ENCODE measurements around the gene MOV10. TPM values are rescaled to one million over a fixed set of nuclear protein-coding genes. Genes with fewer than 3 reads are reported as not detected.

Gene MOV10
- polyA plus RNA-seq, 1 of the 3 experiments (the other 2 are of a cell fraction), result 87.4 TPM

DNA sequence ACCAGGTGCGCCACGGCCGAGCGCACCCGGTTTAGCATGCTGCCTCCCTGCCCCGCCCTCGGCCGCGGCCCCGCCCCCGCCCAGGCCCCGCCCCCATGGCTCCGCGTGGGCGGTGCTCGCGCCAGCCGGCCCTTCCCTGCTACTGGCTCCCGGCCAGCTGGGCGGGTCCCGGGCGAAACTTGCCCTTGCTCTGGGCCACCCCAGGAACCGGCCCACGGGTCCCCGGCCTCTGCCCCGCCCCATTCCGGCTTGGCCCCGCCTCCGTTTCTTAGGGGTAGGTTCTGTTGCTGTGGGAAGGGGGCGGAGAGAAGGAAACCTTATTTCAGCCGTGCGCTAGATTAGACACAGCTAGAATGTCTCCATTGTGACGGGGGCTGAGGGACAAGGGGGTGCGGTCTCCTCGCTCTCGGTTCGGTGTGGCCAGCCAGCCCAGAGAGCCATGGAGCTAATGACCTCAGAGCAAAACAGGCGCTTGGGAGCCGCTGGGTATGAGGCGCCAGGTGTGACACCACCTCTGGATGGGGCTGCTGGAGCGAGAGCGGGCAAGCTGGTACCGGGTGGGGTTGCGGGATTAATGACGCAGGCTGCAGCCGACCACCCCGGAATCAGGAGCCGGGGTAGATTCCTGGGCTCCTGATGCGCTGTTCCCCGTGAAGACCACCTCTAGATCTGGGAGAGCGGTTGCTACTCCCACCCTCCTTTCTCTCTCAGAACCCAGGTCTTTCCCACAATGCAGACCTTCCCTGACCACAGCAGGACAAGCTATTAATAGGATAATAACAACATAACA, 41.0 kb downstream of the MOV10 start, which contains the start of gene PPM1J:
Gene PPM1J (minus strand): TSS at position 69 of the 790 bp plus-strand sequence. CDS start 31 bp downstream, at position 38.
- Histone ChIP-seq H2AFZ (ENCODE audit: low read depth) (peak within 1 kb of the TSS; percentile 96), H3K9ac (peak within 1 kb of the TSS; percentile 22; the same call in 1 of the 2 replicates), H3K4me2 (peak within 1 kb of the TSS; percentile 96), H3K36me3 (replicated peaks in 1 of 2; ENCODE audit: control insufficient read depth in 1 of 2, insufficient read depth in 2 of 2, low read length in 1 of 2) (no peaks in the 10 kb centered on the region), H3K4me1 (ENCODE audit: control insufficient read depth in 1 of 2, insufficient read depth in 2 of 2, low read depth in 1 of 2, low read length in 1 of 2) (peaks cover 0 to 23% of the 10 kb centered on the region in 2 experiments; a peak in 1 of 4 replicates), H3F3A (replicated peaks; ENCODE audit: insufficient read depth) (peaks cover 9% of the 10 kb centered on the region), H4K20me1 (ENCODE audit: insufficient read depth) (no peaks in the 10 kb centered on the region), H3K9me2 (no peaks in the 10 kb centered on the region), H3K27ac (ENCODE audit: low read depth in 2 of 2, low read length in 1 of 2) (peak within 1 kb of the TSS in 1 of 2 experiments; percentile 29; a peak in 2 of 4 replicates), H3K79me2 (ENCODE audit: insufficient read depth) (no peaks in the 10 kb centered on the region), H3K9me3 (no peaks in the 10 kb centered on the region), H3K27me3 (ENCODE audit: insufficient read depth) (no peaks in the 10 kb centered on the region), H3K4me3 (ENCODE audit: low read depth in 2 of 2, low read length in 1 of 2) (peak within 1 kb of the TSS; percentile 72 to 83)
- DNase-seq, result peak; percentile 96
- no peak for TF ChIP-seq RAD21 (IDR thresholded peaks at IDR 0.05; ENCODE audit: low read length)
- TF ChIP-seq MXI1 (IDR thresholded peaks at IDR 0.05; ENCODE audit: low read depth, low read length), result peak; percentile 28; the same call in 1 of the 2 replicates
- TF ChIP-seq NFIC (IDR thresholded peaks at IDR 0.05; ENCODE audit: borderline replicate concordance), result peak; percentile 57
- TF ChIP-seq FOXM1 (IDR thresholded peaks at IDR 0.05; ENCODE audit: low read depth), result no peak
- CTCF ChIA-PET, result interaction anchor here (0.6 to 11.8 kb wide), 61 partner anchors 7 to 422 kb away, joined by 3 to 754 read pairs (median 4); partner anchors contain the start of genes LRIG2, MOV10, RHOC and ST7L
- POLR2A ChIA-PET, result interaction anchor here (0.9 to 1.0 kb wide), 3 partner anchors 11 to 357 kb away, joined by 3 to 5 read pairs (median 4); partner anchors contain the start of gene MOV10
- 0% methylated on average over 11 of the region's 51 CpGs for WGBS (ENCODE audit: low lambda C conversion rate)

DNA sequence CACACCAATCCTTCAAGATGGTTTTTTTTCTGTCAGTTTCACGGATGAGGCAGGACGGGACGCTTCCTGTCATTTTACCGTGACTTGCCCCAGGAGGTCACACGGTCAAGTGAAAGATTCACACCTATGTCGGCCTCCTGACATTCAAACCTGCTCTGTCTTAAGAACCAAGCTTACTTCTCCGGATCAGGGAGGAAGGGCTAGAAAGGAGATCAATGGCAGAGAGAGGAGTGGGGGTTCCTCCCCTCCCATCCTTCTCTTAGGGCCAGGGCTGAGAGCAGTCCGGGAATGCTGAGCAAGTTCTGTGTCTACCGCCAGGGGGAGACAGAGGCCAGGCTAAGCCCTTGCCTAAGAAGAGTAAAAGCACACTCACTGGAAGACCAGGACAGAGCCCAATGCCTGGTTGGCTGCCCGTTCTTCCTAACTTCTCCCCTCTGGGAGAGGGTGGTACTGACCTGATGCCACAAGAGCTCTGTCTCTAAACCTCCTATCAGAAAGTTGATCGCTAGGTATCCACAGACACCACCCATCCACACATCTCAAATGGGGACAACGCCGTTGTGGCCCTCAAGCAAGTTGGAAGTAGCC, 41.8 kb downstream of the MOV10 start:
- H3K4me1 ChIP-seq (ENCODE audit: control insufficient read depth in 1 of 2, insufficient read depth in 2 of 2, low read depth in 1 of 2, low read length in 1 of 2), result peaks cover 0 to 23% of the 10 kb centered on the region in 2 experiments; a peak in 1 of 4 replicates
- no peaks in the 10 kb centered on the region for H3K79me2 ChIP-seq (ENCODE audit: insufficient read depth)
- no peaks in the 10 kb centered on the region for H3K9me2 ChIP-seq
- POLR2A ChIA-PET, result no interaction called here
- peak; percentile 89 for DNase-seq
- H2AFZ ChIP-seq (ENCODE audit: low read depth), result peak overlapping the region; percentile 96
- no peaks in the 10 kb centered on the region for H4K20me1 ChIP-seq (ENCODE audit: insufficient read depth)
- H3K27ac ChIP-seq (ENCODE audit: low read depth in 2 of 2, low read length in 1 of 2), result peak overlapping the region in 1 of 2 experiments; percentile 29; a peak in 1 of 4 replicates
- peak overlapping the region; percentile 22; the same call in 1 of the 2 replicates for H3K9ac ChIP-seq
- CTCF ChIA-PET, result interaction anchor here (0.5 to 11.8 kb wide), 75 partner anchors 8 to 421 kb away, joined by 3 to 754 read pairs (median 4); partner anchors contain the start of genes LRIG2, MOV10, RHOC and SLC16A1
- WGBS (ENCODE audit: low lambda C conversion rate), result 3% methylated on average over 11 of the region's 13 CpGs
- H3K27me3 ChIP-seq (ENCODE audit: insufficient read depth), result no peaks in the 10 kb centered on the region
- peaks cover 9% of the 10 kb centered on the region for H3F3A ChIP-seq (replicated peaks; ENCODE audit: insufficient read depth)
- H3K36me3 ChIP-seq (replicated peaks in 1 of 2; ENCODE audit: control insufficient read depth in 1 of 2, insufficient read depth in 2 of 2, low read length in 1 of 2), result no peaks in the 10 kb centered on the region
- H3K9me3 ChIP-seq, result no peaks in the 10 kb centered on the region
- H3K4me2 ChIP-seq, result peak overlapping the region; percentile 96
- TF ChIP-seq RAD21 (IDR thresholded peaks at IDR 0.05; ENCODE audit: low read length) (peak; percentile 99), SMC3 (IDR thresholded peaks at IDR 0.05; ENCODE audit: low read depth, low read length) (peak; percentile 98), MEF2A (IDR thresholded peaks at IDR 0.05; ENCODE audit: borderline replicate concordance, low read depth) (no peak), FOSL2 (IDR thresholded peaks at IDR 0.05; ENCODE audit: borderline replicate concordance, low read depth) (no peak), YY1 (IDR thresholded peaks at IDR 0.05; ENCODE audit: low read depth) (no peak), RCOR1 (IDR thresholded peaks at IDR 0.05; ENCODE audit: low read length) (0 out of 2 replicates have a peak, but pooled peaks have one; percentile 39), MXI1 (IDR thresholded peaks at IDR 0.05; ENCODE audit: low read depth, low read length) (0 out of 2 replicates have a peak, but pooled peaks have one; percentile 24), FOXM1 (IDR thresholded peaks at IDR 0.05; ENCODE audit: low read depth) (no peak)
- TF ChIP-seq, protein P1, sequence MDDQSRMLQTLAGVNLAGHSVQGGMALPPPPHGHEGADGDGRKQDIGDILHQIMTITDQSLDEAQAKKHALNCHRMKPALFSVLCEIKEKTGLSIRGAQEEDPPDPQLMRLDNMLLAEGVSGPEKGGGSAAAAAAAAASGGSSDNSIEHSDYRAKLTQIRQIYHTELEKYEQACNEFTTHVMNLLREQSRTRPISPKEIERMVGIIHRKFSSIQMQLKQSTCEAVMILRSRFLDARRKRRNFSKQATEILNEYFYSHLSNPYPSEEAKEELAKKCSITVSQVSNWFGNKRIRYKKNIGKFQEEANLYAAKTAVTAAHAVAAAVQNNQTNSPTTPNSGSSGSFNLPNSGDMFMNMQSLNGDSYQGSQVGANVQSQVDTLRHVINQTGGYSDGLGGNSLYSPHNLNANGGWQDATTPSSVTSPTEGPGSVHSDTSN (IDR thresholded peaks at IDR 0.05), result no peak
- TF ChIP-seq, protein P2, sequence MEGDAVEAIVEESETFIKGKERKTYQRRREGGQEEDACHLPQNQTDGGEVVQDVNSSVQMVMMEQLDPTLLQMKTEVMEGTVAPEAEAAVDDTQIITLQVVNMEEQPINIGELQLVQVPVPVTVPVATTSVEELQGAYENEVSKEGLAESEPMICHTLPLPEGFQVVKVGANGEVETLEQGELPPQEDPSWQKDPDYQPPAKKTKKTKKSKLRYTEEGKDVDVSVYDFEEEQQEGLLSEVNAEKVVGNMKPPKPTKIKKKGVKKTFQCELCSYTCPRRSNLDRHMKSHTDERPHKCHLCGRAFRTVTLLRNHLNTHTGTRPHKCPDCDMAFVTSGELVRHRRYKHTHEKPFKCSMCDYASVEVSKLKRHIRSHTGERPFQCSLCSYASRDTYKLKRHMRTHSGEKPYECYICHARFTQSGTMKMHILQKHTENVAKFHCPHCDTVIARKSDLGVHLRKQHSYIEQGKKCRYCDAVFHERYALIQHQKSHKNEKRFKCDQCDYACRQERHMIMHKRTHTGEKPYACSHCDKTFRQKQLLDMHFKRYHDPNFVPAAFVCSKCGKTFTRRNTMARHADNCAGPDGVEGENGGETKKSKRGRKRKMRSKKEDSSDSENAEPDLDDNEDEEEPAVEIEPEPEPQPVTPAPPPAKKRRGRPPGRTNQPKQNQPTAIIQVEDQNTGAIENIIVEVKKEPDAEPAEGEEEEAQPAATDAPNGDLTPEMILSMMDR (IDR thresholded peaks at IDR 0.05), result peak; percentile 94
- peak overlapping the region; percentile 72 to 83 for H3K4me3 ChIP-seq (ENCODE audit: low read depth in 2 of 2, low read length in 1 of 2)
